B cell (primary cell): ENCODE measurements around the gene ALDH8A1. TPM values are rescaled to one million over a fixed set of nuclear protein-coding genes. Genes with fewer than 3 reads are reported as not detected.

Source experiments
- ATAC-seq: fragments of 200-7000 bp; cut with Tn5 transposase; one replicate; pipeline ENCODE4 v1.10.0; 2021; ENCODE audit warnings: low read depth, mild to moderate bottlenecking, moderate number of reproducible peaks, moderate library complexity
- CTCF ChIA-PET: fragments of 350-600 bp; sonication (Branson Sonifier 250); formaldehyde crosslinking; loops from one replicate; lab custom pipeline; 2021; ENCODE audit warnings: antibody characterized with exemption, inconsistent platforms; lab: Charles Lee
- POLR2A ChIA-PET: fragments of 350-600 bp; sonication (Branson Sonifier 250); formaldehyde crosslinking; loops from one replicate; lab custom pipeline; 2021; ENCODE audit warnings: antibody characterized with exemption; lab: Charles Lee
- DNase-seq: peaks from one replicate; pipeline ENCODE4 v3.0.0; 2013
- H2AFZ ChIP-seq: 2 replicates; pipeline ENCODE4 v1.6.1; 2012; ENCODE audit warnings: mild to moderate bottlenecking, low read depth, low read length; ENCODE audit not compliant: insufficient read depth, poor library complexity, severe bottlenecking
- H3K27ac ChIP-seq, 2 donors: 1 replicate in 1 of 2; 2 replicates in 1 of 2; pipeline ENCODE4 v1.5.1; 2012 to 2013; ENCODE audit warnings: low read length in 2 of 2, mild to moderate bottlenecking in 2 of 2, moderate library complexity in 1 of 2
- H3K27me3 ChIP-seq, 4 experiments: fragments of 200-600 bp in 1 of 4; sonication (generic) in 1 of 4; replicated peaks in 1 of 4; 1 replicate in 2 of 4; 2 replicates in 2 of 4; pipeline versions ENCODE4 v1.6.1 to v1.7.0; 2013 to 2016; ENCODE audit warnings: low read length in 3 of 4, mild to moderate bottlenecking in 2 of 4, mixed read lengths in 1 of 4, moderate library complexity in 1 of 4; ENCODE audit not compliant: insufficient read depth in 4 of 4, control insufficient read depth in 3 of 4; ENCODE audit errors: control extremely low read depth in 1 of 4
- H3K36me3 ChIP-seq, 2 experiments: replicated peaks in 1 of 2; 1 replicate in 1 of 2; 2 replicates in 1 of 2; pipeline versions ENCODE4 v1.6.1 to v1.7.1; 2013; ENCODE audit warnings: low read length in 1 of 2; ENCODE audit not compliant: insufficient read depth in 2 of 2, control insufficient read depth in 1 of 2; ENCODE audit errors: control extremely low read depth in 1 of 2, extremely low read depth in 1 of 2
- H3K4me1 ChIP-seq, 2 donors: fragments of 200-600 bp in 1 of 2; sonication (generic) in 1 of 2; 1 replicate in 1 of 2; 2 replicates in 1 of 2; pipeline versions ENCODE4 v1.5.1 to v1.6.1; 2013 to 2017; ENCODE audit warnings: low read length in 2 of 2; ENCODE audit not compliant: control insufficient read depth in 2 of 2, insufficient read depth in 2 of 2
- H3K4me2 ChIP-seq: replicated peaks from 2 replicates; pipeline ENCODE3; 2012; ENCODE audit warnings: mild to moderate bottlenecking, low read depth, low read length; ENCODE audit not compliant: poor library complexity, severe bottlenecking
- H3K4me3 ChIP-seq, 5 experiments: fragments of 200-600 bp in 1 of 5; sonication (generic) in 1 of 5; 1 replicate in 3 of 5; 2 replicates in 2 of 5; pipeline versions ENCODE4 v1.5.1 to v1.7.0; 2011 to 2016; ENCODE audit warnings: low read length in 4 of 5, mild to moderate bottlenecking in 4 of 5, low read depth in 2 of 5, control low read depth in 1 of 5, moderate library complexity in 1 of 5; ENCODE audit not compliant: insufficient read depth in 1 of 5; ENCODE audit errors: control extremely low read depth in 1 of 5, extremely low read depth in 1 of 5
- H3K79me2 ChIP-seq: fragments of 200-600 bp; sonication (generic); one replicate; pipeline ENCODE4 v1.6.0; 2016; ENCODE audit warnings: low read length; ENCODE audit not compliant: control insufficient read depth, insufficient read depth
- H3K9ac ChIP-seq: fragments of 200-600 bp; sonication (generic); 2 replicates; pipeline ENCODE4 v1.6.1; 2017; ENCODE audit warnings: mild to moderate bottlenecking, low read length, moderate library complexity
- H3K9me3 ChIP-seq, 3 donors: one replicate each; pipeline versions ENCODE4 v1.6.1 to v1.7.1; 2013; ENCODE audit warnings: low read length in 2 of 3; ENCODE audit not compliant: control insufficient read depth in 2 of 3, insufficient read depth in 1 of 3; ENCODE audit errors: control extremely low read depth in 1 of 3
- H4K20me1 ChIP-seq: 2 replicates; pipeline ENCODE4 v1.6.0; 2012; ENCODE audit warnings: mild to moderate bottlenecking, low read length; ENCODE audit not compliant: insufficient read depth, control insufficient read depth, poor library complexity, severe bottlenecking
- H3K27ac Mint-ChIP-seq: one replicate; pipeline ENCODE4 v1.8.0; 2021; ENCODE audit warnings: mixed read lengths
- H3K27me3 Mint-ChIP-seq: one replicate; pipeline ENCODE4 v1.8.0; 2021; ENCODE audit warnings: mixed read lengths
- H3K4me1 Mint-ChIP-seq: one replicate; pipeline ENCODE4 v1.8.0; 2021; ENCODE audit warnings: mixed read lengths
- H3K4me3 Mint-ChIP-seq: one replicate; pipeline ENCODE4 v1.8.0; 2021; ENCODE audit warnings: mixed read lengths
- H3K9me3 Mint-ChIP-seq: one replicate; pipeline ENCODE4 v1.8.0; 2022; ENCODE audit warnings: mixed read lengths; ENCODE audit not compliant: insufficient read depth
- EZH2 ChIP-seq: IDR thresholded peaks from 2 replicates; pipeline ENCODE4 v1.6.1; 2012; ENCODE audit warnings: borderline replicate concordance, low read depth, mild to moderate bottlenecking, moderate library complexity, low read length; ENCODE audit not compliant: insufficient read depth, poor library complexity, severe bottlenecking
- WGBS: methylation state at CpG from one replicate; pipeline ENCODE4 v1.1.5; 2013; ENCODE audit warnings: missing lambda C conversion rate; ENCODE audit not compliant: insufficient coverage; 5-methylcytosine and 5-hydroxymethylcytosine counted together
- intact Hi-C: fragments of 100-400 bp; cut with micrococcal nuclease; formaldehyde crosslinking; loops from one replicate; pipeline ENCODE4 v1.10.0; 2022
- polyA plus RNA-seq: library from polyadenylated mRNA; depleted of rRNA; stranded (reverse); fragments of >200 nt; gene quantifications from 2 replicates; pipeline ENCODE4 v1.2.3, GENCODE V29; 2012
- total RNA-seq, 2 donors: library from RNA; stranded (reverse); fragments of 120-200 nt in 1 of 2; gene quantifications; 1 replicate in 1 of 2; 2 replicates in 1 of 2; pipeline versions ENCODE4 v1.2.3 to v1.2.4, GENCODE V29; 2013 to 2022
- TF ChIP-seq, protein P1 (sequence below): fragments of 200-600 bp; IDR thresholded peaks from one replicate; pipeline ENCODE4 v1.8.0; 2022; ENCODE audit warnings: antibody characterized with exemption, mild to moderate bottlenecking

Gene ALDH8A1
- total and polyA plus RNA-seq, 2 donors (not counting 1 experiment from before 2014, with no cell fraction given) = 0.49 to 1.1 TPM

DNA sequence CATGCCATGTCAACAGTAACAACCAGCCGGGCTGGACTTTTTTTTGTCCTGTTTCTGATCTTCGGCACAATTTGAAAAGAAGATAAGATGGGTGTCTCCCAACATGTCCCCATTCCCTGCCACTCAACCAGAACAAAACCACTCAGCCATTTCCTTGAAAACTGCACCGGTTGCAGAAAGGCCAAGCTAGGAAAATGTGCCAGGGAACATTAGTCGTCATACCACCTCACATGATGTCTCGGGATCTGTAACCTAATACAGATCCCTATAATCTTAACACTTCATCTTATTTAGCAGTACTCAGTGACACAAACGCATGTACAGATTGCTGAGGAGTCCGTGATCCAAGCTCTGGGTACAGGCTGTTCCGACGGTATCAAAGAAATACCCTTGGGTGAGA is 46.5 kb downstream of the ALDH8A1 start:
- Mint-ChIP-seq H3K27me3 (no peaks in the 10 kb centered on the region), H3K9me3 (no peaks in the 10 kb centered on the region), H3K4me3 (no peak overlapping the region), H3K4me1 (no peaks in the 10 kb centered on the region), H3K27ac (no peak overlapping the region)
- CTCF ChIA-PET = no interaction called here
- H2AFZ ChIP-seq = no peak overlapping the region
- no peaks in the 10 kb centered on the region for H3K4me1 ChIP-seq
- H3K27ac ChIP-seq = no peak overlapping the region
- no peaks in the 10 kb centered on the region for H4K20me1 ChIP-seq
- no peak for TF ChIP-seq EZH2
- TF ChIP-seq, protein P1, sequence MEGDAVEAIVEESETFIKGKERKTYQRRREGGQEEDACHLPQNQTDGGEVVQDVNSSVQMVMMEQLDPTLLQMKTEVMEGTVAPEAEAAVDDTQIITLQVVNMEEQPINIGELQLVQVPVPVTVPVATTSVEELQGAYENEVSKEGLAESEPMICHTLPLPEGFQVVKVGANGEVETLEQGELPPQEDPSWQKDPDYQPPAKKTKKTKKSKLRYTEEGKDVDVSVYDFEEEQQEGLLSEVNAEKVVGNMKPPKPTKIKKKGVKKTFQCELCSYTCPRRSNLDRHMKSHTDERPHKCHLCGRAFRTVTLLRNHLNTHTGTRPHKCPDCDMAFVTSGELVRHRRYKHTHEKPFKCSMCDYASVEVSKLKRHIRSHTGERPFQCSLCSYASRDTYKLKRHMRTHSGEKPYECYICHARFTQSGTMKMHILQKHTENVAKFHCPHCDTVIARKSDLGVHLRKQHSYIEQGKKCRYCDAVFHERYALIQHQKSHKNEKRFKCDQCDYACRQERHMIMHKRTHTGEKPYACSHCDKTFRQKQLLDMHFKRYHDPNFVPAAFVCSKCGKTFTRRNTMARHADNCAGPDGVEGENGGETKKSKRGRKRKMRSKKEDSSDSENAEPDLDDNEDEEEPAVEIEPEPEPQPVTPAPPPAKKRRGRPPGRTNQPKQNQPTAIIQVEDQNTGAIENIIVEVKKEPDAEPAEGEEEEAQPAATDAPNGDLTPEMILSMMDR = no peak
- H3K9me3 ChIP-seq = no peaks in the 10 kb centered on the region
- DNase-seq (no peak), ATAC-seq (no peak)
- 71% methylated on average over 3 of the region's 9 CpGs for WGBS
- no peaks in the 10 kb centered on the region for H3K36me3 ChIP-seq
- intact Hi-C loops = no loop called here
- no peaks in the 10 kb centered on the region for H3K79me2 ChIP-seq
- H3K4me3 ChIP-seq = no peak overlapping the region
- H3K9ac ChIP-seq = no peak overlapping the region
- H3K27me3 ChIP-seq = no peaks in the 10 kb centered on the region
- H3K4me2 ChIP-seq = no peak overlapping the region
- POLR2A ChIA-PET = no interaction called here

DNA sequence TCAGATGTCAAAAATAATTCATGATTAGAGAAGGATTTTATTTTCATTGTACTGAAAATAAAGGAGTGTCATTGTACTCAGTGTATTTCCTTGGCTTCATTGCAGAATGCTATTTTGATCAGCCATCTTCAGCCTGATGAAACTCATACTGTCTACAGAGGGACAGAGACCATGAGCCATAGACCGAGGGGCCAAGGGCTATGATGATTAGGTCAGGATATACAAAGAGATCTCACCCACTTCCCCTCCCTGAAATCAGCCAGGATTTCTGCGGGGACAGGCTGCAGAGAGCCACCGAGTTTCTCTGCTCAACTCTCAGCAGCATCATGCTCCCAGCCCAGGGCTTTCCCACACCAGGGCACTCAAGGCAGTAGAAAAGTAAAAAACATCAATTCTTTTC is 47.0 kb downstream of the ALDH8A1 start:
- H3K79me2 ChIP-seq = no peaks in the 10 kb centered on the region
- no peaks in the 10 kb centered on the region for H3K36me3 ChIP-seq
- ATAC-seq (no peak), DNase-seq (no peak)
- no peaks in the 10 kb centered on the region for H3K4me1 ChIP-seq
- H3K4me2 ChIP-seq = no peak overlapping the region
- TF ChIP-seq, protein P1 = no peak
- TF ChIP-seq EZH2 = no peak
- WGBS = 70% methylated on average over 2 of the region's 3 CpGs
- no peak overlapping the region for H3K27ac Mint-ChIP-seq
- no peaks in the 10 kb centered on the region for H3K27me3 ChIP-seq
- ChIA-PET POLR2A (no interaction called here), CTCF (no interaction called here)
- H3K27ac ChIP-seq = no peak overlapping the region
- no peak overlapping the region for H3K9ac ChIP-seq
- H3K9me3 ChIP-seq = no peaks in the 10 kb centered on the region
- no peaks in the 10 kb centered on the region for H3K9me3 Mint-ChIP-seq
- H3K4me3 ChIP-seq = no peak overlapping the region
- intact Hi-C loops = no loop called here
- H3K4me1 Mint-ChIP-seq = no peaks in the 10 kb centered on the region
- H4K20me1 ChIP-seq = no peaks in the 10 kb centered on the region
- no peak overlapping the region for H3K4me3 Mint-ChIP-seq
- no peak overlapping the region for H2AFZ ChIP-seq
- H3K27me3 Mint-ChIP-seq = no peaks in the 10 kb centered on the region
